ENCODE data around the gene ARID4B. TPM values are rescaled to one million over a fixed set of nuclear protein-coding genes. Genes with fewer than 3 reads are reported as not detected.
A peak's percentile ranks its signal among the peaks of the same experiment; 100 is the strongest.

ARID4B gene
- total and polyA plus RNA-seq, 2 of the 13 experiments (the other 11 are each of a cell fraction or from before 2014, with no cell fraction given) = 9.7 to 24.6 TPM

DNA sequence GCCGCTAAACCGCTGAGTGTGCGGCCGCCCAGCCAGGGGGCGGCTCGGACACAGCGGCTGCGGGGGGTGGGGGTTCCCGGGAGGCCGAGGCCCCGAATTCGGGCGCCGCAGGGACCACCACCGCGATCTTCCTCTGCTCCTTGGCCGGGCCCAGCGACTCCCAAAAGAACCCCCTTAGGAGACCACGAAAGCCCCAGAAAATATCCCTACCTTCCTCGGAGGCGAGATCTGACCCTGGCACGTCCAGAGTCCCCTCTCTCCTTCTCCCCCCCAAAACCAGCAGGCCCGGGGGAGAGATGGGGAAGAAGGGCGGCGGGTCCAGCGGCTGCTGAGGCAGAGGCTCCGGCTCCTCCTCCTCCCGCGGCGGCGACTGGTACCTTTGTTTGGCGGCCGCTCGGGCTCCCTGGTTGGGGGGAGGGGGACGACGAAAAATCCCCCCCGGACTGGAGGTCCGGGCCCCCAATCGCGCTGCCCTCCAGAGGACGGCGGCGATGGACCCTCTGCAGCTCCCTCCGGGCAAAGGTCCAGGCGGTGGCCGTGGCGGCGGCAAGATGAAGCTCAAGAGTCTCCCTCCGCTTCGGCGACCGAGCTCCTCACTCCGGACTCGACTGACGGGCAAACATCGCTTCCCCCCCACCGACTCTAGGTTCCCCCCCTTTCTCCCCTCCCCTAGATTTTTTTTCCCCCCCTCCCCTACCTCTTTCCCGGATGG lies at the start of gene ARID4B (continued):
- TF ChIP-seq, protein P1, sequence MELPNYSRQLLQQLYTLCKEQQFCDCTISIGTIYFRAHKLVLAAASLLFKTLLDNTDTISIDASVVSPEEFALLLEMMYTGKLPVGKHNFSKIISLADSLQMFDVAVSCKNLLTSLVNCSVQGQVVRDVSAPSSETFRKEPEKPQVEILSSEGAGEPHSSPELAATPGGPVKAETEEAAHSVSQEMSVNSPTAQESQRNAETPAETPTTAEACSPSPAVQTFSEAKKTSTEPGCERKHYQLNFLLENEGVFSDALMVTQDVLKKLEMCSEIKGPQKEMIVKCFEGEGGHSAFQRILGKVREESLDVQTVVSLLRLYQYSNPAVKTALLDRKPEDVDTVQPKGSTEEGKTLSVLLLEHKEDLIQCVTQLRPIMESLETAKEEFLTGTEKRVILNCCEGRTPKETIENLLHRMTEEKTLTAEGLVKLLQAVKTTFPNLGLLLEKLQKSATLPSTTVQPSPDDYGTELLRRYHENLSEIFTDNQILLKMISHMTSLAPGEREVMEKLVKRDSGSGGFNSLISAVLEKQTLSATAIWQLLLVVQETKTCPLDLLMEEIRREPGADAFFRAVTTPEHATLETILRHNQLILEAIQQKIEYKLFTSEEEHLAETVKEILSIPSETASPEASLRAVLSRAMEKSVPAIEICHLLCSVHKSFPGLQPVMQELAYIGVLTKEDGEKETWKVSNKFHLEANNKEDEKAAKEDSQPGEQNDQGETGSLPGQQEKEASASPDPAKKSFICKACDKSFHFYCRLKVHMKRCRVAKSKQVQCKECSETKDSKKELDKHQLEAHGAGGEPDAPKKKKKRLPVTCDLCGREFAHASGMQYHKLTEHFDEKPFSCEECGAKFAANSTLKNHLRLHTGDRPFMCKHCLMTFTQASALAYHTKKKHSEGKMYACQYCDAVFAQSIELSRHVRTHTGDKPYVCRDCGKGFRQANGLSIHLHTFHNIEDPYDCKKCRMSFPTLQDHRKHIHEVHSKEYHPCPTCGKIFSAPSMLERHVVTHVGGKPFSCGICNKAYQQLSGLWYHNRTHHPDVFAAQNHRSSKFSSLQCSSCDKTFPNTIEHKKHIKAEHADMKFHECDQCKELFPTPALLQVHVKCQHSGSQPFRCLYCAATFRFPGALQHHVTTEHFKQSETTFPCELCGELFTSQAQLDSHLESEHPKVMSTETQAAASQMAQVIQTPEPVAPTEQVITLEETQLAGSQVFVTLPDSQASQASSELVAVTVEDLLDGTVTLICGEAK (IDR thresholded peaks at IDR 0.05) = no peak
- TF ChIP-seq, protein P1 (CRISPR knock-in tag; IDR thresholded peaks at IDR 0.05) = no peak
- TF ChIP-seq PLRG1 (conservative IDR thresholded peaks at IDR 0.05) (no peak), ZSCAN31 (CRISPR knock-in tag; IDR thresholded peaks at IDR 0.05; ENCODE audit: low read depth) (no peak), HNRNPL (IDR thresholded peaks at IDR 0.05; ENCODE audit: low read depth, low read length) (peak; percentile 54; the same call in 1 of the 2 replicates), ZNF562 (CRISPR knock-in tag; IDR thresholded peaks at IDR 0.05; ENCODE audit: borderline replicate concordance) (no peak), ZNF547 (CRISPR knock-in tag; IDR thresholded peaks at IDR 0.05) (0 out of 2 replicates have a peak, but pooled peaks have one; percentile 19), ZNF550 (CRISPR knock-in tag; IDR thresholded peaks at IDR 0.05; ENCODE audit: borderline replicate concordance) (no peak), MED13 (CRISPR knock-in tag; IDR thresholded peaks at IDR 0.05) (peak; percentile 44; the same call in 1 of the 2 replicates)
- TF ChIP-seq, protein P2, sequence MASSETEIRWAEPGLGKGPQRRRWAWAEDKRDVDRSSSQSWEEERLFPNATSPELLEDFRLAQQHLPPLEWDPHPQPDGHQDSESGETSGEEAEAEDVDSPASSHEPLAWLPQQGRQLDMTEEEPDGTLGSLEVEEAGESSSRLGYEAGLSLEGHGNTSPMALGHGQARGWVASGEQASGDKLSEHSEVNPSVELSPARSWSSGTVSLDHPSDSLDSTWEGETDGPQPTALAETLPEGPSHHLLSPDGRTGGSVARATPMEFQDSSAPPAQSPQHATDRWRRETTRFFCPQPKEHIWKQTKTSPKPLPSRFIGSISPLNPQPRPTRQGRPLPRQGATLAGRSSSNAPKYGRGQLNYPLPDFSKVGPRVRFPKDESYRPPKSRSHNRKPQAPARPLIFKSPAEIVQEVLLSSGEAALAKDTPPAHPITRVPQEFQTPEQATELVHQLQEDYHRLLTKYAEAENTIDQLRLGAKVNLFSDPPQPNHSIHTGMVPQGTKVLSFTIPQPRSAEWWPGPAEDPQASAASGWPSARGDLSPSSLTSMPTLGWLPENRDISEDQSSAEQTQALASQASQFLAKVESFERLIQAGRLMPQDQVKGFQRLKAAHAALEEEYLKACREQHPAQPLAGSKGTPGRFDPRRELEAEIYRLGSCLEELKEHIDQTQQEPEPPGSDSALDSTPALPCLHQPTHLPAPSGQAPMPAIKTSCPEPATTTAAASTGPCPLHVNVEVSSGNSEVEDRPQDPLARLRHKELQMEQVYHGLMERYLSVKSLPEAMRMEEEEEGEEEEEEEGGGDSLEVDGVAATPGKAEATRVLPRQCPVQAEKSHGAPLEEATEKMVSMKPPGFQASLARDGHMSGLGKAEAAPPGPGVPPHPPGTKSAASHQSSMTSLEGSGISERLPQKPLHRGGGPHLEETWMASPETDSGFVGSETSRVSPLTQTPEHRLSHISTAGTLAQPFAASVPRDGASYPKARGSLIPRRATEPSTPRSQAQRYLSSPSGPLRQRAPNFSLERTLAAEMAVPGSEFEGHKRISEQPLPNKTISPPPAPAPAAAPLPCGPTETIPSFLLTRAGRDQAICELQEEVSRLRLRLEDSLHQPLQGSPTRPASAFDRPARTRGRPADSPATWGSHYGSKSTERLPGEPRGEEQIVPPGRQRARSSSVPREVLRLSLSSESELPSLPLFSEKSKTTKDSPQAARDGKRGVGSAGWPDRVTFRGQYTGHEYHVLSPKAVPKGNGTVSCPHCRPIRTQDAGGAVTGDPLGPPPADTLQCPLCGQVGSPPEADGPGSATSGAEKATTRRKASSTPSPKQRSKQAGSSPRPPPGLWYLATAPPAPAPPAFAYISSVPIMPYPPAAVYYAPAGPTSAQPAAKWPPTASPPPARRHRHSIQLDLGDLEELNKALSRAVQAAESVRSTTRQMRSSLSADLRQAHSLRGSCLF (CRISPR knock-in tag; IDR thresholded peaks at IDR 0.05; ENCODE audit: borderline replicate concordance) = no peak
- TF ChIP-seq, protein P3, sequence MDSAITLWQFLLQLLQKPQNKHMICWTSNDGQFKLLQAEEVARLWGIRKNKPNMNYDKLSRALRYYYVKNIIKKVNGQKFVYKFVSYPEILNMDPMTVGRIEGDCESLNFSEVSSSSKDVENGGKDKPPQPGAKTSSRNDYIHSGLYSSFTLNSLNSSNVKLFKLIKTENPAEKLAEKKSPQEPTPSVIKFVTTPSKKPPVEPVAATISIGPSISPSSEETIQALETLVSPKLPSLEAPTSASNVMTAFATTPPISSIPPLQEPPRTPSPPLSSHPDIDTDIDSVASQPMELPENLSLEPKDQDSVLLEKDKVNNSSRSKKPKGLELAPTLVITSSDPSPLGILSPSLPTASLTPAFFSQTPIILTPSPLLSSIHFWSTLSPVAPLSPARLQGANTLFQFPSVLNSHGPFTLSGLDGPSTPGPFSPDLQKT (CRISPR knock-in tag; IDR thresholded peaks at IDR 0.05; ENCODE audit: borderline replicate concordance) = no peak
- TF ChIP-seq, protein P4, sequence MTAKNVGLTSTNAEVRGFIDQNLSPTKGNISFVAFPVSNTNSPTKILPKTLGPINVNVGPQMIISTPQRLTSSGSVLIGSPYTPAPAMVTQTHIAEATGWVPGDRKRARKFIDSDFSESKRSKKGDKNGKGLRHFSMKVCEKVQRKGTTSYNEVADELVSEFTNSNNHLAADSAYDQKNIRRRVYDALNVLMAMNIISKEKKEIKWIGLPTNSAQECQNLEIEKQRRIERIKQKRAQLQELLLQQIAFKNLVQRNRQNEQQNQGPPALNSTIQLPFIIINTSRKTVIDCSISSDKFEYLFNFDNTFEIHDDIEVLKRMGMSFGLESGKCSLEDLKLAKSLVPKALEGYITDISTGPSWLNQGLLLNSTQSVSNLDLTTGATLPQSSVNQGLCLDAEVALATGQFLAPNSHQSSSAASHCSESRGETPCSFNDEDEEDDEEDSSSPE (CRISPR knock-in tag; IDR thresholded peaks at IDR 0.05) = peak; percentile 36; the same call in 1 of the 2 replicates

All from HepG2 (cell line).